H1 (cell line): ENCODE measurements around the gene ANAPC16. TPM values are rescaled to one million over a fixed set of nuclear protein-coding genes. Genes with fewer than 3 reads are reported as not detected.

Experiments used
- CTCF ChIA-PET: fragments of 300-600 bp; sonication (Branson Sonifier 250); formaldehyde crosslinking; loops from one replicate; lab custom pipeline; 2021; ENCODE audit not compliant: partially characterized antibody; lab: Charles Lee
- POLR2A ChIA-PET: fragments of 300-600 bp; sonication (Branson Sonifier 250); formaldehyde crosslinking; loops from one replicate; lab custom pipeline; 2021; ENCODE audit warnings: inconsistent platforms; ENCODE audit not compliant: partially characterized antibody; lab: Charles Lee
- DNase-seq, 2 experiments: peaks; one replicate each; pipeline versions ENCODE4 v3.0.0 to v3.0.0-alpha.2; 2010 to 2022; ENCODE audit warnings: low spot score in 2 of 2, low read depth in 1 of 2, mixed read lengths in 1 of 2
- FAIRE-seq: peaks from 2 replicates; lab custom pipeline; 2011; peaks lifted over from hg19 to GRCh38; lab: Jason Lieb, UNC
- H2AFZ ChIP-seq: 2 replicates; pipeline ENCODE4 v1.8.1; 2012; ENCODE audit warnings: low read length, inconsistent platforms
- H2AK5ac ChIP-seq: 2 replicates; pipeline ENCODE4 v1.6.1; 2013; ENCODE audit warnings: low read depth, low read length
- H2BK120ac ChIP-seq: replicated peaks from 2 replicates; pipeline ENCODE3; 2013; ENCODE audit warnings: low read depth, low read length, inconsistent platforms
- H2BK12ac ChIP-seq: 2 replicates; pipeline ENCODE4 v1.6.1; 2013; ENCODE audit warnings: low read depth, low read length
- H2BK15ac ChIP-seq: 2 replicates; pipeline ENCODE4 v1.6.1; 2013; ENCODE audit warnings: low read length
- H2BK20ac ChIP-seq: 2 replicates; pipeline ENCODE4 v1.6.1; 2013; ENCODE audit warnings: low read length
- H2BK5ac ChIP-seq: 2 replicates; pipeline ENCODE4 v1.6.1; 2013; ENCODE audit warnings: low read depth, low read length
- H3K14ac ChIP-seq: 2 replicates; pipeline ENCODE4 v1.6.1; 2013; ENCODE audit warnings: inconsistent platforms; ENCODE audit not compliant: insufficient read length
- H3K18ac ChIP-seq: 2 replicates; pipeline ENCODE4 v1.6.1; 2013; ENCODE audit warnings: low read length; ENCODE audit errors: extremely low read depth
- H3K23ac ChIP-seq: 2 replicates; pipeline ENCODE4 v1.6.1; 2013; ENCODE audit warnings: inconsistent platforms; ENCODE audit not compliant: insufficient read length
- H3K23me2 ChIP-seq: 2 replicates; pipeline ENCODE4 v1.6.1; 2013; ENCODE audit warnings: low read depth, low read length
- H3K27ac ChIP-seq: 2 replicates; pipeline ENCODE4 v1.6.1; 2011; ENCODE audit warnings: low read depth, low read length, inconsistent platforms
- H3K27me3 ChIP-seq, 4 experiments: replicated peaks in 1 of 4; 1 replicate in 1 of 4; 2 replicates in 3 of 4; pipeline versions ENCODE4 v1.6.1 to v1.8.1; 2011 to 2013; ENCODE audit warnings: low read length in 3 of 4, mild to moderate bottlenecking in 3 of 4, inconsistent platforms in 2 of 4, mixed read lengths in 2 of 4, moderate library complexity in 1 of 4; ENCODE audit not compliant: control insufficient read depth in 3 of 4, insufficient read depth in 3 of 4; ENCODE audit errors: extremely low read depth in 1 of 4
- H3K36me3 ChIP-seq, 4 experiments: 2 replicates each; pipeline versions ENCODE4 v1.6.1 to v1.8.1; 2011 to 2013; ENCODE audit warnings: mild to moderate bottlenecking in 4 of 4, low read length in 3 of 4, moderate library complexity in 2 of 4, control low read depth in 1 of 4, inconsistent platforms in 1 of 4; ENCODE audit not compliant: insufficient read depth in 4 of 4, control insufficient read depth in 2 of 4
- H3K4ac ChIP-seq: replicated peaks from 2 replicates; pipeline ENCODE3; 2013; ENCODE audit warnings: low read length, low read depth, mixed read lengths, inconsistent platforms; ENCODE audit not compliant: insufficient read length
- H3K4me1 ChIP-seq, 4 experiments: replicated peaks in 1 of 4; 1 replicate in 1 of 4; 2 replicates in 3 of 4; pipeline versions ENCODE4 v1.6.1 to v1.8.1; 2011 to 2013; ENCODE audit warnings: low read length in 3 of 4, inconsistent platforms in 2 of 4, mixed read lengths in 1 of 4; ENCODE audit not compliant: insufficient read depth in 4 of 4, control insufficient read depth in 3 of 4
- H3K4me2 ChIP-seq, 2 experiments: 2 replicates each; pipeline versions ENCODE4 v1.6.1 to v1.8.1; 2011 to 2013; ENCODE audit warnings: low read depth in 2 of 2, low read length in 2 of 2, control low read depth in 1 of 2, inconsistent platforms in 1 of 2, mild to moderate bottlenecking in 1 of 2; ENCODE audit not compliant: insufficient read depth in 1 of 2
- H3K4me3 ChIP-seq, 4 experiments: fragments of 200-600, 300-600 bp in 1 of 4; sonication (generic), shearing (Covaris generic), sonication (Bioruptor Twin) in 1 of 4; 2 replicates each; pipeline versions ENCODE4 v1.5.1 to v1.8.1; 2011 to 2016; ENCODE audit warnings: low read length in 4 of 4, low read depth in 3 of 4, control low read depth in 2 of 4, inconsistent platforms in 2 of 4, mild to moderate bottlenecking in 2 of 4, mixed read lengths in 1 of 4, moderate library complexity in 1 of 4; ENCODE audit not compliant: insufficient read depth in 2 of 4; ENCODE audit errors: extremely low read depth in 1 of 4
- H3K56ac ChIP-seq: replicated peaks from 2 replicates; pipeline ENCODE3; 2013; ENCODE audit warnings: low read depth, mild to moderate bottlenecking, mixed read lengths, low read length, inconsistent platforms; ENCODE audit not compliant: insufficient read length
- H3K79me1 ChIP-seq: 2 replicates; pipeline ENCODE4 v1.6.1; 2013; ENCODE audit warnings: low read depth, low read length, control low read depth
- H3K79me2 ChIP-seq, 2 experiments: 2 replicates each; pipeline versions ENCODE4 v1.6.1 to v1.8.1; 2012 to 2013; ENCODE audit warnings: low read length in 2 of 2, mild to moderate bottlenecking in 2 of 2, inconsistent platforms in 1 of 2; ENCODE audit not compliant: insufficient read depth in 2 of 2, control insufficient read depth in 1 of 2
- H3K9ac ChIP-seq, 4 experiments: replicated peaks in 1 of 4; 1 replicate in 1 of 4; 2 replicates in 3 of 4; pipeline versions ENCODE4 v1.6.1 to v1.8.1; 2011 to 2013; ENCODE audit warnings: low read depth in 3 of 4, low read length in 3 of 4, control low read depth in 2 of 4, mild to moderate bottlenecking in 2 of 4, moderate library complexity in 2 of 4, inconsistent platforms in 1 of 4; ENCODE audit errors: extremely low read depth in 1 of 4
- H3K9me3 ChIP-seq, 2 experiments: 2 replicates each; pipeline versions ENCODE4 v1.6.1 to v1.8.1; 2012 to 2013; ENCODE audit warnings: mild to moderate bottlenecking in 2 of 2, moderate library complexity in 2 of 2, control low read depth in 1 of 2, inconsistent platforms in 1 of 2, low read depth in 1 of 2, low read length in 1 of 2, mixed read lengths in 1 of 2; ENCODE audit not compliant: insufficient read depth in 2 of 2
- H4K20me1 ChIP-seq, 2 experiments: replicated peaks in 1 of 2; 2 replicates each; pipeline versions ENCODE3 to v1.8.1; 2011 to 2013; ENCODE audit warnings: inconsistent platforms in 2 of 2, low read length in 2 of 2, mild to moderate bottlenecking in 1 of 2; ENCODE audit not compliant: insufficient read depth in 2 of 2, control insufficient read depth in 1 of 2
- H4K5ac ChIP-seq: 2 replicates; pipeline ENCODE4 v1.6.1; 2013; ENCODE audit warnings: low read length, low read depth, mixed read lengths, inconsistent platforms; ENCODE audit not compliant: insufficient read length
- H4K8ac ChIP-seq: 2 replicates; pipeline ENCODE4 v1.8.0; 2013; ENCODE audit warnings: mild to moderate bottlenecking, moderate library complexity, low read length, inconsistent platforms; ENCODE audit not compliant: insufficient read depth; ENCODE audit errors: extremely low read depth
- H4K91ac ChIP-seq: replicated peaks from 2 replicates; pipeline ENCODE3; 2013; ENCODE audit warnings: low read length, mixed read lengths, inconsistent platforms; ENCODE audit not compliant: insufficient read length
- CTBP2 ChIP-seq: IDR thresholded peaks from 2 replicates; pipeline ENCODE4 v1.7.0; 2011; ENCODE audit warnings: borderline replicate concordance, mild to moderate bottlenecking, moderate library complexity, mixed read lengths, low read length; ENCODE audit not compliant: insufficient read depth, insufficient read length
- MAFK ChIP-seq: IDR thresholded peaks from 2 replicates; pipeline ENCODE4 v1.6.1; 2012; ENCODE audit warnings: low read depth, mild to moderate bottlenecking, improper control_type of control experiment, low read length
- MAX ChIP-seq: IDR thresholded peaks from 2 replicates; pipeline ENCODE4 v1.6.1; 2012; ENCODE audit warnings: inconsistent platforms
- NANOG ChIP-seq: IDR thresholded peaks from 2 replicates; pipeline ENCODE4 v1.6.1; 2011; ENCODE audit warnings: low read length, low read depth, mild to moderate bottlenecking, inconsistent platforms; ENCODE audit not compliant: insufficient read depth, poor library complexity, severe bottlenecking
- POLR2A ChIP-seq, 2 experiments: IDR thresholded peaks; 1 replicate in 1 of 2; 2 replicates in 1 of 2; pipeline ENCODE4 v1.6.1; 2011; ENCODE audit warnings: low read depth in 2 of 2, low read length in 2 of 2, mild to moderate bottlenecking in 2 of 2; ENCODE audit errors: control extremely low read depth in 1 of 2
- RAD21 ChIP-seq, 2 experiments: IDR thresholded peaks in 1 of 2; conservative IDR thresholded peaks in 1 of 2; 2 replicates each; pipeline ENCODE4 v1.6.1; 2011; ENCODE audit warnings: low read depth in 2 of 2, low read length in 2 of 2, improper control_type of control experiment in 1 of 2, inconsistent platforms in 1 of 2, mild to moderate bottlenecking in 1 of 2, moderate library complexity in 1 of 2
- RXRA ChIP-seq: IDR thresholded peaks from 2 replicates; pipeline ENCODE4 v1.6.1; 2011; ENCODE audit warnings: low read depth, mild to moderate bottlenecking, low read length, moderate library complexity; ENCODE audit not compliant: insufficient read depth
- SAP30 ChIP-seq: fragments of 300-600 bp; sonication (generic); IDR thresholded peaks from 2 replicates; pipeline ENCODE4 v1.7.1; 2012; ENCODE audit warnings: low read length, moderate library complexity, mild to moderate bottlenecking, inconsistent platforms; ENCODE audit not compliant: insufficient read depth, insufficient replicate concordance
- SUZ12 ChIP-seq: fragments of 200-600 bp; sonication (generic); IDR thresholded peaks from 2 replicates; pipeline ENCODE4 v1.6.1; 2012; ENCODE audit warnings: mild to moderate bottlenecking, inconsistent platforms, low read length, moderate library complexity, mixed read lengths
- TAF7 ChIP-seq: optimal IDR thresholded peaks from 2 replicates; pipeline ENCODE3; 2011; ENCODE audit warnings: low read depth, mild to moderate bottlenecking, inconsistent platforms, low read length, moderate library complexity, borderline replicate concordance
- WGBS, 2 experiments: shearing (Covaris generic) in 1 of 2; methylation state at CpG; one replicate each; pipeline versions ENCODE4 v1.1.6 to v1.1.7; 2013 to 2015; ENCODE audit warnings: low lambda C conversion rate in 2 of 2, mixed read lengths in 2 of 2, inconsistent platforms in 1 of 2, low coverage in 1 of 2, missing lambda C conversion rate in 1 of 2; ENCODE audit not compliant: insufficient replicate concordance in 2 of 2, insufficient coverage in 1 of 2, insufficient read length in 1 of 2; ENCODE audit errors: extremely low coverage in 1 of 2, missing lambda C conversion rate in 1 of 2; 5-methylcytosine and 5-hydroxymethylcytosine counted together
- polyA plus RNA-seq, 7 experiments: library from polyadenylated mRNA; depleted of rRNA in 3 of 7; stranded (reverse) in 5 of 7; unstranded in 2 of 7; fragments of >200 nt in 5 of 7; fragments of 200-250 nt in 2 of 7; gene quantifications; 1 replicate in 5 of 7; 2 replicates in 1 of 7; 4 replicates in 1 of 7; pipeline versions ENCODE4 v1.2.1 to v1.2.3, GENCODE V29; 2011 to 2013; ENCODE audit warnings: missing spikeins in 2 of 7, mixed read lengths in 2 of 7
- total RNA-seq: library from RNA; stranded (reverse); fragmentation: NEBNext Ultra II Directional; extraction: Animal tissue kit (Norgen Biotek cat#: 25700); gene quantifications from 2 replicates; pipeline ENCODE4 v1.2.1, GENCODE V29; 2021

ANAPC16 gene
- total and polyA plus RNA-seq, 2 of the 8 experiments (the other 6 are each of a cell fraction or from before 2014, with no cell fraction given): 53.1 to 57.4 TPM

- Histone ChIP-seq H2AK5ac (no peak overlapping the region), H2BK20ac (no peak overlapping the region), H2AFZ (no peak overlapping the region), H3K4me1 (peaks cover 0 to 19% (median 15%) of the 10 kb centered on the region in 4 experiments; a peak in 6 of 7 replicates), H3K27me3 (no peaks in the 10 kb centered on the region), H3K4me3 (peak overlapping the region; percentile 88 to 94 (median 93)), H2BK5ac (peak overlapping the region; percentile 99), H3K4ac (peak overlapping the region; percentile 23), H4K91ac (no peak overlapping the region), H2BK15ac (no peak overlapping the region), H3K36me3 (peaks cover 3 to 20% (median 10%) of the 10 kb centered on the region in 4 experiments; a peak in 7 of 8 replicates), H3K79me1 (no peaks in the 10 kb centered on the region), H3K56ac (peak overlapping the region; percentile 52), H3K4me2 (peak overlapping the region; percentile 96 to 98), H2BK12ac (no peak overlapping the region), H4K5ac (peak overlapping the region; percentile 46), H3K27ac (no peak overlapping the region), H4K20me1 (peaks cover 15 to 23% of the 10 kb centered on the region in 2 experiments), H3K79me2 (peaks cover 0 to 19% of the 10 kb centered on the region in 2 experiments; a peak in 3 of 4 replicates), H3K23ac (no peak overlapping the region), H3K14ac (no peak overlapping the region), H3K18ac (peak overlapping the region; percentile 42), H4K8ac (peak overlapping the region; percentile 89; the same call in 1 of the 2 replicates), H2BK120ac (no peak overlapping the region), H3K9ac (peak overlapping the region; percentile 8 to 89 (median 78); a peak in 6 of 7 replicates), H3K23me2 (peaks cover 20% of the 10 kb centered on the region), H3K9me3 (no peaks in the 10 kb centered on the region)
- CTCF ChIA-PET: interaction anchor here (0.6 to 6.0 kb wide), 49 partner anchors 9 to 396 kb away, joined by 3 to 91 read pairs (median 4); partner anchors contain the start of genes ANAPC16 and ASCC1
- WGBS, 2 experiments: 44% methylated on average over 26 of the region's 26 CpGs; no CpG with 5 or more reads in 1 of the 2 experiments
- DNase-seq: peak in 1 of 2 experiments; percentile 89
- POLR2A ChIA-PET: interaction anchor here (0.5 to 16.4 kb wide), 28 partner anchors 13 to 822 kb away, joined by 3 to 895 read pairs (median 6); partner anchors contain the start of genes ANAPC16, ASCC1, P4HA1 and SPOCK2
- no peak for FAIRE-seq
- TF ChIP-seq RXRA (no peak), NANOG (no peak), CTBP2 (no peak), POLR2A (IDR thresholded peaks at IDR 0.05; ENCODE audit: control extremely low read depth in 1 of 2, low read depth in 2 of 2, low read length in 2 of 2) (no peak), RAD21 (IDR thresholded peaks at IDR 0.05 in 1 of 2, conservative IDR thresholded peaks at IDR 0.05 in 1 of 2; ENCODE audit: low read depth in 2 of 2, low read length in 2 of 2) (peak; percentile 70 to 81), TAF7 (peak; percentile 33), SUZ12 (no peak), MAFK (no peak), SAP30 (peak; percentile 40), MAX (peak; percentile 67)
Measured at GRCh38 chr10:72274730-72275350, 59.0 kb downstream of the ANAPC16 start.
